NCI-H1417 treated with DMSO at 0.1 percent for 48 hours (cell line): ENCODE data around the gene MYOF.
"Not testable (repeated sequence)": the region's sequence is repeated elsewhere in the genome, so short reads cannot be mapped to it uniquely, and the experiment has no call there.

Experiments used
- DNase-seq: peaks from one replicate; lab custom pipeline; 2025; lab: John Stamatoyannopoulos, UW

The MYOF gene

GRCh38 chr10:93425861-93426260 lies 56.3 kb downstream of the MYOF start:
- no peak for DNase-seq

GRCh38 chr10:93422118-93422517 lies 60.0 kb downstream of the MYOF start:
- no peak for DNase-seq

GRCh38 chr10:93420944-93421825 lies 60.9 kb downstream of the MYOF start:
- no peak for DNase-seq

GRCh38 chr10:93420091-93420490 lies 62.0 kb downstream of the MYOF start:
- DNase-seq: no peak

GRCh38 chr10:93419016-93419415 lies 63.1 kb downstream of the MYOF start:
- not testable (repeated sequence) for DNase-seq

- DNase-seq: no peak
Measured at GRCh38 chr10:93417921-93418320, 64.2 kb downstream of the MYOF start.

- no peak for DNase-seq
Measured at GRCh38 chr10:93417266-93417665, 64.9 kb downstream of the MYOF start.

- no peak for DNase-seq
Measured at GRCh38 chr10:93416824-93417223, 65.3 kb downstream of the MYOF start.

GRCh38 chr10:93415693-93416092 lies 66.4 kb downstream of the MYOF start:
- DNase-seq: no peak

GRCh38 chr10:93413252-93413689 lies 68.9 kb downstream of the MYOF start:
- no peak for DNase-seq

GRCh38 chr10:93412801-93413200 lies 69.3 kb downstream of the MYOF start:
- DNase-seq: no peak

GRCh38 chr10:93410697-93411348 lies 71.3 kb downstream of the MYOF start:
- DNase-seq: no peak

GRCh38 chr10:93408783-93409182 lies 73.4 kb downstream of the MYOF start:
- no peak for DNase-seq

- DNase-seq: no peak
Measured at GRCh38 chr10:93406364-93407145, 75.6 kb downstream of the MYOF start.

GRCh38 chr10:93404048-93404354 lies 78.1 kb downstream of the MYOF start:
- no peak for DNase-seq

GRCh38 chr10:93403152-93404047 lies 78.7 kb downstream of the MYOF start:
- no peak for DNase-seq

- no peak for DNase-seq
Measured at GRCh38 chr10:93402192-93402591, 79.9 kb downstream of the MYOF start.

GRCh38 chr10:93398528-93398927 lies 83.6 kb downstream of the MYOF start:
- no peak for DNase-seq

GRCh38 chr10:93397020-93397419 lies 85.1 kb downstream of the MYOF start:
- no peak for DNase-seq

- no peak for DNase-seq
Measured at GRCh38 chr10:93393211-93393610, 88.9 kb downstream of the MYOF start.

GRCh38 chr10:93392121-93392520 lies 90.0 kb downstream of the MYOF start:
- DNase-seq: no peak
